GM19395 (cell line): ENCODE results near the gene CBX8.
"Not testable (repeated sequence)": the region's sequence is repeated elsewhere in the genome, so short reads cannot be mapped to it uniquely, and the experiment has no call there.

Experiments
- ATAC-seq: cut with Tn5 transposase; IDR thresholded peaks from one replicate; pipeline ENCODE4 v1.9.1; 2021; ENCODE audit warnings: mild to moderate bottlenecking, moderate library complexity; ENCODE audit not compliant: unreplicated experiment

Gene CBX8

GRCh38 chr17:79757140-79757745, 39.6 kb downstream of the CBX8 start:
- ATAC-seq = no peak

- ATAC-seq = no peak
These were observed 41.3 kb downstream of the CBX8 start for GRCh38 chr17:79755591-79755990.

GRCh38 chr17:79754903-79755302, 42.0 kb downstream of the CBX8 start:
- not testable (repeated sequence) for ATAC-seq

GRCh38 chr17:79754370-79754769, 42.5 kb downstream of the CBX8 start:
- ATAC-seq = no peak

- ATAC-seq = no peak
These were observed 44.7 kb downstream of the CBX8 start for GRCh38 chr17:79752175-79752574.

GRCh38 chr17:79750650-79751545, 46.0 kb downstream of the CBX8 start:
- ATAC-seq = no peak

GRCh38 chr17:79749958-79750357, 46.9 kb downstream of the CBX8 start:
- no peak for ATAC-seq

GRCh38 chr17:79749156-79749815, 47.6 kb downstream of the CBX8 start:
- ATAC-seq = no peak

GRCh38 chr17:79748295-79749099, 48.4 kb downstream of the CBX8 start:
- ATAC-seq = no peak

- ATAC-seq = no peak
These were observed 49.2 kb downstream of the CBX8 start for GRCh38 chr17:79747508-79748294.

GRCh38 chr17:79746889-79747507, 49.9 kb downstream of the CBX8 start:
- ATAC-seq = no peak

GRCh38 chr17:79745641-79746105, 51.2 kb downstream of the CBX8 start:
- no peak for ATAC-seq

- ATAC-seq = no peak
These were observed 53.3 kb downstream of the CBX8 start for GRCh38 chr17:79743614-79744013.

GRCh38 chr17:79742951-79743476, 53.9 kb downstream of the CBX8 start:
- ATAC-seq = no peak

- no peak for ATAC-seq
These were observed 54.3 kb downstream of the CBX8 start for GRCh38 chr17:79742589-79742918.
